ENCODE data around the gene CHAF1B. TPM values are rescaled to one million over a fixed set of nuclear protein-coding genes. Genes with fewer than 3 reads are reported as not detected.
"Not testable (repeated sequence)": the region's sequence is repeated elsewhere in the genome, so short reads cannot be mapped to it uniquely, and the experiment has no call there.

CHAF1B gene
- total RNA-seq, 2 experiments from 2014 or later = 28.9 to 31.2 TPM

- Mint-ChIP-seq H3K36me3 (peaks cover 36% of the 10 kb centered on the region), H3K4me3 (no peak overlapping the region), H3K27me3 (no peaks in the 10 kb centered on the region), H3K9me3 (no peaks in the 10 kb centered on the region), H3K4me1 (ENCODE audit: low read depth) (peaks cover 2% of the 10 kb centered on the region), H3K27ac (no peak overlapping the region)
- intact Hi-C loops (cut with micrococcal nuclease) = no loop called here
- CTCF ChIA-PET = no interaction called here
- POLR2A ChIA-PET = no interaction called here
- no peak for DNase-seq
Observed at GRCh38 chr21:36359185-36359584, 26.0 kb upstream of the CHAF1B start.

DNA sequence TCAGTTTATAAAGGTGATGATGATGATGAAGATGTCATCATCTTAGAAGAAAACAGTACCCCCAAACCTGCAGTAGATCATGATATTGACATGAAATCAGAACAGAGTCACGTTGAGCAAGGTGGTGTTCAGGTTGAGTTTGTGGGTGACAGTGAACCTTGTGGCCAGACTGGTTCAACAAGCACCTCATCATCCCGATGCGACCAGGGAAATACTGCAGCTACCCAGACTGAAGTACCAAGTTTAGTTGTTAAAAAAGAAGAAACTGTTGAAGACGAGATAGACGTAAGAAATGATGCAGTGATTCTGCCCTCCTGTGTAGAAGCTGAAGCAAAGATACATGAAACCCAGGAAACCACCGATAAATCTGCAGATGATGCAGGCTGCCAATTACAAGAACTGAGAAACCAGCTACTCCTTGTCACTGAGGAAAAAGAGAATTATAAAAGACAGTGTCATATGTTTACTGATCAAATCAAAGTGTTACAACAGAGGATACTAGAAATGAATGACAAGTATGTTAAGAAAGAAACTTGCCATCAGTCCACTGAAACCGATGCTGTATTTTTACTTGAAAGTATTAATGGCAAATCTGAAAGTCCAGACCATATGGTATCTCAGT is 16.0 kb upstream of the CHAF1B start:
- Mint-ChIP-seq H3K9me3 (no peaks in the 10 kb centered on the region), H3K27me3 (no peaks in the 10 kb centered on the region), H3K36me3 (peaks cover 60% of the 10 kb centered on the region), H3K4me3 (no peak overlapping the region), H3K27ac (peak overlapping the region; percentile 53), H3K4me1 (ENCODE audit: low read depth) (peaks cover 9% of the 10 kb centered on the region)
- DNase-seq = no peak
- intact Hi-C loops (cut with micrococcal nuclease) = no loop called here
- ChIA-PET CTCF (interaction anchor here (0.9 kb wide), 1 partner anchor 109 kb away, joined by 3 read pairs; no protein-coding TSS in a partner anchor), POLR2A (interaction anchor here (0.6 to 1.0 kb wide), 2 partner anchors 22 to 111 kb away, joined by 3 to 4 read pairs; no protein-coding TSS in a partner anchor)

DNA sequence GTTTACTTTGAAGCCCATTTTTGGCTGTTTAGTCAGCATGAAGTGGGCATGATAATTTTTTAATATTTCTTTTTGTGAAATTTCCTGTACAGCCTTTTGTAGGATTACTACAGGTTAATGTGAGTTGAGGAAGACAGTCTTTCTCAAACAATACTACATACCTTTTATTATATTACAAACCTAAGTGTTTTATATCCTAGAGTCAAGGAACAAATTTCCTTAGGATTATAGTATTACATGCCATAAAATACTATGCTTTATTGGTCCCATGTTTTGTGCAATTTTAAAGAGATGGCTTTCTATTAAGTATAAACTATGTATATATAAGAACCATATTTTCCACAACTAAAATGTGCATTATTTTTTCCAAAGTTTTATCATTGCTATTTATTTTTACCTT is 9.2 kb upstream of the CHAF1B start:
- peaks cover 28% of the 10 kb centered on the region for H3K36me3 Mint-ChIP-seq
- H3K9me3 Mint-ChIP-seq = no peaks in the 10 kb centered on the region
- H3K4me1 Mint-ChIP-seq (ENCODE audit: low read depth) = no peaks in the 10 kb centered on the region
- POLR2A ChIA-PET = no interaction called here
- no peak for DNase-seq
- no peaks in the 10 kb centered on the region for H3K27me3 Mint-ChIP-seq
- intact Hi-C loops (cut with micrococcal nuclease) = no loop called here
- H3K4me3 Mint-ChIP-seq = no peak overlapping the region
- H3K27ac Mint-ChIP-seq = no peak overlapping the region
- CTCF ChIA-PET = no interaction called here

- CTCF ChIA-PET = no interaction called here
- peaks cover 17% of the 10 kb centered on the region for H3K36me3 Mint-ChIP-seq
- H3K4me3 Mint-ChIP-seq = no peak overlapping the region
- no peak overlapping the region for H3K27ac Mint-ChIP-seq
- H3K9me3 Mint-ChIP-seq = no peaks in the 10 kb centered on the region
- no peak for DNase-seq
- POLR2A ChIA-PET = no interaction called here
- H3K27me3 Mint-ChIP-seq = no peaks in the 10 kb centered on the region
- intact Hi-C loops (cut with micrococcal nuclease) = no loop called here
- peaks cover 3% of the 10 kb centered on the region for H3K4me1 Mint-ChIP-seq (ENCODE audit: low read depth)
Observed at GRCh38 chr21:36377391-36377842, 7.8 kb upstream of the CHAF1B start.

DNA sequence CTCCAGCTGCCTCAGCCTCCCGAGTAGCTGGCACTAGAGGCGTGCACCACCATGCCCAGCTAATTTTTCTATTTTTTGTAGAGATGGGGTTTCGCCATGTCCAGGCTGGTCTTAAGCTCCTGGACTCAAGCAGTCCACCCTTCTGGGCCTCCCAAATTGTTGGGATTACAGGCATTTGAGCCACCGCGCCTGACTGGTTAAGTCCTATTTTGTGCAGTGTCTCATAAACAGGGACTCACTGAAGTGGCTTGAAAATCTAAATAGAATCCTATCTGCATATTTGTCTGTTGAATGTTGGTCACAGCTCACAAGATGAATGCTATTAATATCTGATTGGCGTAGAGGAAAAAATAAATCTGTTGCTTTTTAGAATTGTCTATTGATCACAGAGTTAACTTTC is 5.9 kb upstream of the CHAF1B start:
- CTCF ChIA-PET = no interaction called here
- no peaks in the 10 kb centered on the region for H3K9me3 Mint-ChIP-seq
- peaks cover 8% of the 10 kb centered on the region for H3K36me3 Mint-ChIP-seq
- no peak overlapping the region for H3K27ac Mint-ChIP-seq
- POLR2A ChIA-PET = no interaction called here
- H3K27me3 Mint-ChIP-seq = no peaks in the 10 kb centered on the region
- H3K4me1 Mint-ChIP-seq (ENCODE audit: low read depth) = peaks cover 3% of the 10 kb centered on the region
- no peak overlapping the region for H3K4me3 Mint-ChIP-seq
- DNase-seq = no peak
- intact Hi-C loops (cut with micrococcal nuclease) = no loop called here

DNA sequence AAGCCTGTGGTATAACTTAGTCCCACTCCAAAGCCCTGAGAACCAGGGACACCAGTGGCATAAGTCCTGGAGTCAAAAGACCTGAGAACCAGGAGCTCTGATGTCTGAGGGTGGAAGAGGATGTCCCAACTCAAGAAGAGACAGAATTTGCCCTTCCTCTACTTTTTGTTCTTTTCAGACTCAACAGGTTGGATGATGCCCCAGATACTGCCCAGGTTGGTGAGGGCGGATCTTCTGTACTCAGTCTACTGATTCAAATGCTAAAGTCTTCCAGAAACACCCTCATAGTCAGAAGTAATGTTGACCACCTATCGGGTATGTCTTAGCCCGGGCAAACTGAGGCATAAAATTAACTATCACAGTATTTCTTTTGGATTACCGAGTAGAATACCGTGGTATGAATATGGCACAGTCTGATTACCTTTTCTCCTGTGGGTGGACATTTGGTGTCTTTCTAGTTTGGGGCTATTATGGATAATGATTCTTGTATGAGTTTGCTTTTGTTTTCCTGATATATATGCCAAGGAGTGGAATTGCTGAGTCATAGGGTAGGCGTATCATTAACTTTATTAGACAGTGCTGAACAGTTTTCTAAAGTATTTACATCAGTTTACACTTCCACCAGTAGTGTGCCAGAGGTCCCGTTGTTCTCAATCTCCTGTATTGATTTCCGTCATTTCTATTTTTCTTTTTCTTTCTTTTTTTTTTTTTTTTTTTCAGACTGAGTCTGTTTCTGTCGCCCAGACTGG is 3.2 kb upstream of the CHAF1B start:
- Mint-ChIP-seq H3K4me1 (ENCODE audit: low read depth) (peaks cover 12% of the 10 kb centered on the region), H3K9me3 (no peaks in the 10 kb centered on the region), H3K4me3 (no peak overlapping the region), H3K36me3 (peaks cover 7% of the 10 kb centered on the region), H3K27ac (peak overlapping the region; percentile 9), H3K27me3 (no peaks in the 10 kb centered on the region)
- CTCF ChIA-PET = interaction anchor here (1.3 kb wide), 1 partner anchor 166 kb away, joined by 3 read pairs; no protein-coding TSS in a partner anchor
- intact Hi-C loops (cut with micrococcal nuclease) = no loop called here
- POLR2A ChIA-PET = no interaction called here
- no peak for DNase-seq

DNA sequence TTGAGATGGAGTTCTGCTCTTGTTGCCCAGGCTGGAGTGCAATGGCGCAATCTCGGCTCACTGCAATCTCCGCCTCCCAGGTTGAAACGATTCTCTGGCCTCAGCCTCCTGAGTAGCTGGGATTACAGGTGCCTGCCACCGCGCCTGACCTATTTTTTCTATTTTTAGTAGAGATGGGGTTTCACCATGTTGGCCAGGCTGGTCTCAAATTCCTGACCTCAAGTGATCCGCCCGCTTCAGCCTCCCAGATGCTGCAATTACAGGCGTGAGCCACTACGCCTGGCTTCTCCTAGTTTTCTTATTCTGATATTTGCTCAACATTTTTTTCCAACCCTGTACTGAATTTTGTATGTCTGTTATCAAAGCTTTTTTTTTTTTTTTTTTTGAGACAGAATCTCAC is 2.5 kb upstream of the CHAF1B start:
- intact Hi-C loops (cut with micrococcal nuclease); POLR2A ChIA-PET; H3K27me3 Mint-ChIP-seq; H3K4me3 Mint-ChIP-seq; H3K27ac Mint-ChIP-seq; H3K36me3 Mint-ChIP-seq; DNase-seq; H3K9me3 Mint-ChIP-seq; CTCF ChIA-PET: not testable (repeated sequence)
- H3K4me1 Mint-ChIP-seq (ENCODE audit: low read depth) = peaks cover 17% of the 10 kb centered on the region

DNA sequence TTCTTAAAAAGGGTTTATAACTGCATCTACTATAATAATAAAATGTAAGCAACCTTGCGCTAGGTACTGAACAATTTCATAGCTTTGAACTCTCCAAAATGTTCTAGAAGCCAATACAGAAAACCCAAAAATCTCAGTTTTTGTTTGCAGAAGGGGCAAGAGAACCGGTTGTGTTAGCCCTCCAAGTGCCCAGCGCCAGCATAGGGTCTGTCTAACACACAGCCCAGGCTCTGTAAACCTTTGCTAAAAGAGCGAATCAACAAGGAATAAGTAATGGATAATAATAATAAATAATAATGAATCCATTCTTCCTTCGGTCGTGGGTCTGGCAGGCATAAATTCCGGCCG is 333 bp upstream of the CHAF1B start:
- Mint-ChIP-seq H3K4me1 (ENCODE audit: low read depth) (peaks cover 20% of the 10 kb centered on the region), H3K27me3 (no peaks in the 10 kb centered on the region), H3K27ac (no peak overlapping the region), H3K4me3 (no peak overlapping the region), H3K36me3 (peaks cover 22% of the 10 kb centered on the region), H3K9me3 (no peaks in the 10 kb centered on the region)
- intact Hi-C loops (cut with micrococcal nuclease) = loop anchor here (1.0 to 2.0 kb wide), 2 partner anchors 64 to 229 kb away; partner anchors contain the start of genes DOP1B and MORC3
- CTCF ChIA-PET = interaction anchor here (0.9 kb wide), 1 partner anchor 211 kb away, joined by 3 read pairs; no protein-coding TSS in a partner anchor
- POLR2A ChIA-PET = interaction anchor here (0.5 to 1.0 kb wide), 2 partner anchors 65 to 640 kb away, joined by 3 to 4 read pairs; partner anchors contain the start of gene MORC3
- DNase-seq = no peak

DNA sequence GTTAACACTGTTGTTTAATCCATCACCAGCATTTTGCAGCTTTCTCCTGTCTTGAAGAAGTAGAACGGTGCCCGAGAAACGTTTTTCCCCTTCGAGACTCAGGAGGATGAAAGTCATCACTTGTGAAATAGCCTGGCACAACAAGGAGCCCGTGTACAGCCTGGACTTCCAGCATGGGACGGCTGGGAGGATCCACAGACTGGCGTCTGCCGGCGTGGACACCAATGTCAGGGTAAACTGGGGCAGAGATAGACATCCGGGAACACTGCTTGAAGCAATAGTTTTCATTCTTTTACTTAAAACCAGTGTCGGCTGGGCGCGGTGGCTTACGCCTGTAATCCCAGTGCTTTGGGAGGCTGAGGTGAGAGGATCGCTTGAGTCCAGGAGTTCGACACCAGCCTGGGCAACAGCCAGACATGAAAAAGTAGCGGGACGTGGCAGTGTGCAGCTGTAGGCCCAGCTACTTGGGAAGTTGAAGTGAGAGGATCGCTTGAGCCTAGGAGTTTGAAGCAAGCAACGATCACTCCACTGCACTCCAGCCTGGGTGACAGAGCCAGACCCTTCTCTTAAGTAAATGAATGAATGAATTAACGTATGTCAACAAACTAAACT is 945 bp downstream of the CHAF1B start:
- intact Hi-C loops (cut with micrococcal nuclease) = no loop called here
- Mint-ChIP-seq H3K27ac (no peak overlapping the region), H3K4me3 (peak overlapping the region; percentile 84), H3K9me3 (no peaks in the 10 kb centered on the region), H3K27me3 (no peaks in the 10 kb centered on the region), H3K36me3 (peaks cover 24% of the 10 kb centered on the region), H3K4me1 (ENCODE audit: low read depth) (peaks cover 20% of the 10 kb centered on the region)
- DNase-seq = no peak
- ChIA-PET POLR2A (interaction anchor here (0.7 to 1.1 kb wide), 2 partner anchors 13 to 212 kb away, joined by 4 read pairs; no protein-coding TSS in a partner anchor), CTCF (interaction anchor here (0.9 kb wide), 1 partner anchor 233 kb away, joined by 3 read pairs; no protein-coding TSS in a partner anchor)

DNA sequence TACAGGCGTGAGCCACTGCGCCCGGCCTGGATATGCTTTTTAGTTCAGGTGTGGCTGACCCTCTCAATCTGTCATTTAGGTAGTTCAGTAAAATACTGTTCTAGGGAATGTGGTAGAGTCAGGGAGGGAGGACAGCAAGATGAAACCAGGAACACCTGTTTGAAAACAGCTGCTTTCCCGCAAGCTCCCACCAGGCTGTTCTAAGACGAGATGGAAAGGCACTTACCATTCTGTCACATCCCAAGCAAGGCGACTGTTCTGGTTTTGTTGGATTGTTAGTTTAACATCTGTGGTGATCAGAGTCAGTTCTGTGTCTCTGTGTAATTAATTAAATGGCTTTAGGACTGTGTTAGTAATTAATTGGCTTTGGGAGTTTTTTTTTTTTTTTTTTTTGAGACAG is 2.9 kb downstream of the CHAF1B start:
- no peaks in the 10 kb centered on the region for H3K9me3 Mint-ChIP-seq
- ChIA-PET CTCF (no interaction called here), POLR2A (interaction anchor here (0.6 to 0.7 kb wide), 3 partner anchors 25 to 33 kb away, joined by 3 read pairs; no protein-coding TSS in a partner anchor)
- H3K4me3 Mint-ChIP-seq = no peak overlapping the region
- no peaks in the 10 kb centered on the region for H3K27me3 Mint-ChIP-seq
- peaks cover 39% of the 10 kb centered on the region for H3K36me3 Mint-ChIP-seq
- DNase-seq = no peak
- H3K4me1 Mint-ChIP-seq (ENCODE audit: low read depth) = peaks cover 17% of the 10 kb centered on the region
- no peak overlapping the region for H3K27ac Mint-ChIP-seq
- intact Hi-C loops (cut with micrococcal nuclease) = no loop called here

GRCh38 chr21:36388835-36389234 is 3.6 kb downstream of the CHAF1B start:
- no peaks in the 10 kb centered on the region for H3K27me3 Mint-ChIP-seq
- POLR2A ChIA-PET = interaction anchor here (0.7 kb wide), 2 partner anchors 26 to 34 kb away, joined by 3 read pairs; no protein-coding TSS in a partner anchor
- peaks cover 43% of the 10 kb centered on the region for H3K36me3 Mint-ChIP-seq
- no peak for DNase-seq
- CTCF ChIA-PET = no interaction called here
- H3K27ac Mint-ChIP-seq = no peak overlapping the region
- H3K4me3 Mint-ChIP-seq = no peak overlapping the region
- no peaks in the 10 kb centered on the region for H3K9me3 Mint-ChIP-seq
- peaks cover 17% of the 10 kb centered on the region for H3K4me1 Mint-ChIP-seq (ENCODE audit: low read depth)
- intact Hi-C loops (cut with micrococcal nuclease) = no loop called here

DNA sequence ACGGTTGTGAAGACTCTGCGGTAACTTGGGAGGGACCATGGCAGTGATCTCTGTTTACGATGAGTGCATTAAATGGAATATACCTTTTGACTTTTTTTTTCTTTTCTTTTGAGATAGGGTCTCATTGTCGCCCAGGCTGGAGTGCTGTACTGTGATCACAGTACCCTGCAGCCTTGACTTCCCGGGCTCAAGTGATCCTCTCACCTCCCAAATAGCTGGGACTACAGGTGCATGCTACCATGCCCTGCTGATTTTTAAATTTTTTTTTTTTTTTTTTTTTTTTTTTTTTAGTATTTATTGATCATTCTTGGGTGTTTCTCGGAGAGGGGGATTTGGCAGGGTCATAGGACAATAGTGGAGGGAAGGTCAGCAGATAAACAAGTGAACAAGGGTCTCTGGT is 6.5 kb downstream of the CHAF1B start:
- intact Hi-C loops (cut with micrococcal nuclease); H3K9me3 Mint-ChIP-seq; H3K4me3 Mint-ChIP-seq; H3K27ac Mint-ChIP-seq; DNase-seq; H3K27me3 Mint-ChIP-seq; POLR2A ChIA-PET; H3K4me1 Mint-ChIP-seq (ENCODE audit: low read depth): not testable (repeated sequence)
- peaks cover 53% of the 10 kb centered on the region for H3K36me3 Mint-ChIP-seq
- CTCF ChIA-PET = interaction anchor here (0.9 kb wide), 1 partner anchor 11 kb away, joined by 3 read pairs; no protein-coding TSS in a partner anchor

Measured in activated CD4-positive, alpha-beta memory T cell treated with anti-CD3 and anti-CD28 coated beads for 36 hours (primary cell).